Glomerular visceral epithelial cell (primary cell): ENCODE results near the gene SMARCD1.
"Not testable (repeated sequence)": the region's sequence is repeated elsewhere in the genome, so short reads cannot be mapped to it uniquely, and the experiment has no call there.

Experiments
- DNase-seq: peaks from one replicate; pipeline ENCODE4 v3.0.0-alpha.2; 2016; ENCODE audit errors: extremely low spot score

The SMARCD1 gene

GRCh38 chr12:50077099-50077498, 8.0 kb upstream of the SMARCD1 start:
- DNase-seq: no peak

DNA sequence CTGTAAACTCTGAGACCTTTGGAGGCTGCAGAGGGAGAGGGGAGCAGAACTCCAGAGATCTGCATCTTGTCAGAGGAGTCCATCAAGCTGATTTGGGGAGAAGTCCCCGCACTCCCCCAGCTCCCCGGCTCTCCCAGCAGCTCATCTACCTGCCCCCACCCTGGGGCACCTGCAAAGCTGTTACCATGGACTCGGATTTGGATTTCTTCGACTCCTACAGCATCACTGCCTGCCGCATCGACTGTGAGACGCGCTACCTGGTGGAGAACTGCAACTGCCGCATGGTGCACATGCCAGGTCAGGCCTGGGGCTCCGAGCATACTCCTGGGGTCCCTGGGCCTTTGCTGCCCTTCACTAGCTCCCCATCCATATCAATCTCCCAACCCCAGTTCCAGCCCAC, 6.9 kb upstream of the SMARCD1 start:
- DNase-seq: no peak

DNA sequence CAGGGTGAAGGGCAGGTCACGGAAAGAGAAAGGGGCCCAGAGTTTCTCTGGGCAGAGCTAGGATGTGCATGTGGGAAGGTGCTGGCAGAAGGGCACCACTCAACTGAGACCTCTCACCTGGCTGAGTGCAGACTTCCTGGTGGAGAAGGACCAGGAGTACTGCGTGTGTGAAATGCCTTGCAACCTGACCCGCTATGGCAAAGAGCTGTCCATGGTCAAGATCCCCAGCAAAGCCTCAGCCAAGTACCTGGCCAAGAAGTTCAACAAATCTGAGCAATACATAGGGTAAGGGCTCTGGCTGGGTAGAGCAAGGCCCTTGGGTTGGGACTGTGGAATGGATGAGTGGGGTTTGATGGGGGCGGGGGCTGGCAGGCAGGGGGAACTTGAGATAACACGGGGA, 5.4 kb upstream of the SMARCD1 start:
- DNase-seq: no peak

DNA sequence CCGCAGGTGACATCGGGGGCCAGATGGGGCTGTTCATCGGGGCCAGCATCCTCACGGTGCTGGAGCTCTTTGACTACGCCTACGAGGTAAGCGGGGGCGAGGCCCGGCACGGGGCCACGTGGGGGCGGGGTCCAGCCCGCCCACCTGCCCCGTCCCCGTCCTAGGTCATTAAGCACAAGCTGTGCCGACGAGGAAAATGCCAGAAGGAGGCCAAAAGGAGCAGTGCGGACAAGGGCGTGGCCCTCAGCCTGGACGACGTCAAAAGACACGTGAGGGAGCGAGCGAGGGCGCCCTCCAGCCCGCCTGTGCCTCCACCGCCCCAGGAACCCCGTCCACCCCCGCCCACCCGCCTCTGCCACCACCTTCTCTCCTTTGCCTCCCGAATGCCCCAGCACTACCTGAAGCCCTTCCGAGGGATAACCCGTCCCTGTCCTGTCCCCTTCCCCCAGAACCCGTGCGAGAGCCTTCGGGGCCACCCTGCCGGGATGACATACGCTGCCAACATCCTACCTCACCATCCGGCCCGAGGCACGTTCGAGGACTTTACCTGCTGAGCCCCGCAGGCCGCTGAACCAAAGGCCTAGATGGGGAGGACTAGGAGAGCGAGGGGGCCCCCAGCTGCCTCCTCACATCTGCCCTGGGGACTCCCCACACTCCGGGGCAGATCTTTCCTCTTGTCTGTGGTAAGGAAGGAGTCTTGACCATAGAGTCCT, 3.9 kb upstream of the SMARCD1 start:
- no peak for DNase-seq

- no peak for DNase-seq
These were observed 2.5 kb upstream of the SMARCD1 start for GRCh38 chr12:50082644-50083043.

GRCh38 chr12:50083301-50083700, 1.8 kb upstream of the SMARCD1 start:
- DNase-seq: no peak

DNA sequence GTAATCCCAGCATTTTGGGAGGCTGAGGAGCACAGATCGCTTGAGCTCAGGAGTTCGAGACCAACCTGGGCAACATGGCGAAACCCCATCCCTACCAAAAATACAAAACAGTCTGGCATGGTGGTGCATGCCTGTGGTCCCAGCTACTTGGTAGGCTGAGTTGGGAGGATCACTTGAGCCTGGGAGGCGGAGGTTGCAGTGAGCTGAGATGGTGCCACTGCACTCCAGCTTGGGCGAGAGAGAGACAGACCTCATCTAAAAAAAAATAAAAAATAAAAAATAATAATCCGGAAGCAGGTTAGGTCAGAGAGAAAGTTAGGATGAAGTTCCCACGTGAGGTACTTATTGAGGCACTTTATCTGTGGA, 750 bp upstream of the SMARCD1 start:
- not testable (repeated sequence) for DNase-seq

- DNase-seq: no peak
These were observed 502 bp downstream of the SMARCD1 start for GRCh38 chr12:50085615-50086072.

DNA sequence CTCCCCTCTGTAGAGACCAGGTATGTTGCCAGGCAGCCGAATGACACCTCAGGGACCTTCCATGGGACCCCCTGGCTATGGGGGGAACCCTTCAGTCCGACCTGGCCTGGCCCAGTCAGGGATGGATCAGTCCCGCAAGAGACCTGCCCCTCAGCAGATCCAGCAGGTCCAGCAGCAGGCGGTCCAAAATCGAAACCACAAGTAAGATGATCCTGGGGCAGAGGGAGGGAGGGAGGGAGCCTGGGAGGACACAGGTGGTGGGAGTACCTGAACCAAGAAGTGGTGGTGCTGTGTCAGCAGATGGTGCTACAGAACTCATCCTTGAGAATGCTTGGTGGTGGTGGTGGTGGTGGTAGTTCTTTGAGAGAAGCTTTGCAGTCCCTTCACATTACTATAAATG, 1.0 kb downstream of the SMARCD1 start:
- no peak for DNase-seq

DNA sequence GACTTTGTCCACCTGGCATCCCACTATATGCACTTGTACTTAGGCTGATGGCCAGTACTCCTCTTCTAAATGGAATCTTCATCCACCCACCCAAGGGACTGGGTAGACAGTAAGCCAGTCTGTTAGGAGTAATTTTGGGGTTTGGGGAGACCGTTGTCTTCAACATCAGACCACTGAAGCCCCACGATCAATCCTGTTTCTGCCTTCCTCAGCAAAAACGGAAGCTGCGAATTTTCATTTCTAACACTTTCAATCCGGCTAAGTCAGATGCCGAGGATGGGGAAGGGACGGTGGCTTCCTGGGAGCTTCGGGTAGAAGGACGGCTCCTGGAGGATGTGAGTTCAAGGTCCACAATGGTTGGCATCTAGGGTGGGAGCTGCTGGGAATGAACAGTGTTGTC, 2.0 kb downstream of the SMARCD1 start:
- DNase-seq: no peak

GRCh38 chr12:50087995-50088394, 2.9 kb downstream of the SMARCD1 start:
- DNase-seq: no peak

- DNase-seq: peak; percentile 54
These were observed 3.6 kb downstream of the SMARCD1 start for GRCh38 chr12:50088577-50089335.

GRCh38 chr12:50089730-50090129, 4.6 kb downstream of the SMARCD1 start:
- DNase-seq: no peak

DNA sequence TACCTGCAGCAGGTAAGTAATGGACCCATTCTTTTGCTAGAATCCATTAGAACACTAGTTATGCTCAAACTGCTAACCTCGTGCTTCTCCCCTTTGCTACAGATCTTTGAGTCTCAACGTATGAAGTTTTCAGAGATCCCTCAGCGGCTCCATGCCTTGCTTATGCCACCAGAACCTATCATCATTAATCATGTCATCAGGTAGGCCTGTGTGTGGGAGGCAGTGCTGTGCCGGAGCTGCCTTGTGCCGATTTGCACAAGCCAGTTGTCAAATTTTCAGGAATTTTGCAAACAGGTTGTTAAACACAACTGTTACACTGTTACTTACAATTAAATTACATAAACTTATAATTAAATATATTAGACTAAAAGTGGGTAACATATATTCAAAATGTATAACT, 5.2 kb downstream of the SMARCD1 start:
- DNase-seq: no peak

DNA sequence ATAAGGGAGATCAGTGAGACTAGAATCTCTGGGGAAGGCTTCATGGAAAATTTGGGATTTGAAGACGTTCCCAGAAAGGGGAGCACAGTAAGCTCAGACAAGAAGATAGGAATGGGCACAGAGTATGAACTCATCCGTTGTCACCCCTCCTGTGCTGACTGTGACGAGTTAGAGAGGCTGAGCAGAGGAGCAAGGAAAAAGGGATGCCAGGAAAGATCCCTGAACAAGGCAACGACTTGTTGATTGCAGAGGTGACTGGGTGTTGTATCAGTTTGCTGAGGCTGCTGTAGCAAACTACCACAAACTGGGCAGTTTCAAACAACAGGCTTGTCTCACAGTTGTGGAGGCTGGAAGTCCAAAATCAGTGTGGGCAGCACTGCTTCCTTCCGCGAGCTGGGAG, 12.8 kb downstream of the SMARCD1 start:
- DNase-seq: no peak

GRCh38 chr12:50099302-50100008, 14.3 kb downstream of the SMARCD1 start:
- DNase-seq: no peak

DNA sequence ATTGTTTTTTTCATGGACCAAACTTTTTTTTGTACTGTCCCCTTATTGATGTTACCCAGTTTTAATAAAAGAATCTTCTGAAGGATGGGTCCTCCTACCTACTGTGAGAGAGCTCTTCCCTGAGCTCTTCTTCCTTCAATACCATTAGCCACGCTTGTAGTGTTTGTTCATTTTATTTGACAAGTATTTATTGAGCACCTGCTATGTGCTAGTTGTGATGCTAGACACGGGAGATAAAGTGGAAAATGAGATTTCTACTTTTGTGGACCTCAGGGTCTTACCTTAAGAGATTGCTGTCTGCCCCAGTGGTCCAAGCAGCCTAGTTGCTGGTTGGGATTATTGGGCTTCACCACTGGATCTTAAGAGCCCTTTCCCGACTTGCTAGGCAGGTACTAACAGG, 15.4 kb downstream of the SMARCD1 start:
- no peak for DNase-seq

DNA sequence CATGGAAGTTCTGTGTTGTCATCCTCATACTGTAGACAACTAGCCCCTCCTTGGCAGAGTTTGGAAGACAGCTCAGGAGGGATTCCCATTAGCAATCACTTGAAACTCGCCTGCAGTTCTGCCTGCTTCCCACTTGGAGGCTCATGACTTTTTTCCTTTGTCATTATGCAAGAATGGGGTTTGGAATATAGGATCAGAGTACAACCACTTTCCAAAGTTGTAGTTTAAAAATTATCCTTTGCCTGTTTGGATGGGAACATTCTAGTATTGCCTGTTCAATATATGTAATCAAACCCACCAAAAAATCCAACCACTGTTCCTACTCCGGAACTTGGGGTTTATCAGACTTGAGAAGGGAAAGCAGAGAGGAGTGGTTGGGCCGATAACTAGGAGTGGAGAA, 16.5 kb downstream of the SMARCD1 start:
- peak; percentile 37 for DNase-seq

DNA sequence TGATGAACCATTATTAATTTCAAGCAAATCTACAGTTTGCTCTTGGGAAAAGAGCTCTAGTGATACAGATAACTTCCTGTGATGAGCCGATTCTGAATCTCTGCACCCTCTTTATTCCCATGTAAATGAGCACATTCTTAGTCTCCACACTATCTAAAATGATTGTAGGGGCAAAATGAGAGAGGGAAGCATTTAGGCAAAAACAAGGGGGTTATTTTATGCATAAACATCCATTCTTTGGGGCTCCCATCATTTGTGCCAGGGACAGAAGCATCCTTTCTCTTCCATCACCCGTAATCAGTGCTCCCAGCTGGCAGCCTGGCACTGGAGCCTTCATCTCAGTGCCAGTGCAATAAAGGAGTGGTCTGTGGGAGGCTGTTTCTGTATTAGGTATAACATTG, 17.0 kb downstream of the SMARCD1 start:
- no peak for DNase-seq

DNA sequence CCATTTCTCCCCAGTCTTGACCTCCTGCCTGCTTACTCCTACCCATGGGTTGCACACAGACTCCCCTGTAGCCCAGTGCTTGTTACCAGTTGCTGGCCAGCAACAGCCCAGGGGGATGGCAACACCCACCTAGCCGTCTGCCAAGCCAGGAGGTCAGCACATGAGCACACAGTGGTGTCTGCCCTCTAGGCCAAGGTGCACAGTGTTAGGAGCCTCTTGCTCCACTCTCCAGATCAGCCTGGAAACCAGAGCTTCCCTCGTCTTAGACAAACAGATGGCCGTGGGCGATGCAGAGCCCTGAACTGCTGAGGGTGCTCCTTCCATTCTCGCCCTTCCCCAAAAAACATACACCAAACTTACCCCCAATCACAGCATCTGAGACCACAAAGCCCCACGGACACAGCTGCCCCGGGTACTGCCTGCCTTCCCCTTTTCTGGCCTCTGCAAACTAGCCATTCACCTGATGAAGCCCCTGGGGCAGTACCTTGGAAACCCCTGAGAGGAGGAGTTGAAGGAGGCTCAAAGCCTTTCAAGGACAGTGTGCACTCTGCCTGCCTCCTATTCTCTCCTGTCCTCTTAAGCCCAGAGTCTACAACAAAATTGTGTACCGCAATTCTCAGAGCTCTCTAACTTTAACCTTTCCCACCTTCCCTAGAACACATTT, 17.6 kb downstream of the SMARCD1 start:
- no peak for DNase-seq

- no peak for DNase-seq
These were observed 18.2 kb downstream of the SMARCD1 start for GRCh38 chr12:50103351-50103750.

GRCh38 chr12:50103767-50104321, 18.7 kb downstream of the SMARCD1 start, which contains the start of gene GPD1:
TSS of gene GPD1 (plus strand) at chr12:50104008. CDS start at chr12:50104051, 43 bp downstream.
- peak; percentile 42 for DNase-seq
